ENCODE results near the gene AGMO.

The AGMO gene

DNA sequence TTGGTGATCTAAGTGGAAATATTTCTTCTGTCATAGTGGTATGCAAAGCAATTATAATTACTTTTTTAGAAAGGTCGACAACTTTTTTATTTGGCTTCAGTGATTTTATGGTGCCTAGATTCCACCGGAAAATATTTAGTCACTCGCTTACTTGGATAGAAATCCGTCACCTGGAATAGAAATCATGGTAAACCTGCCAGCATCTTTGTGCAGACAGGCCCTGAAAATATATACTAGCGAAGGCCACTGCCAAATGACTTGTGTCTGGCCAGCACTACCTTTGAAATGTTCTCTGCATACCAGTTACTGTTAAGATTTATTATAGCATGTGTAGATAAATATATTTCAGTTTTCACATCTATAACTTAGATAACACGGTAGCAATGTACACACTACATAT lies 226.4 kb downstream of the AGMO start:
- in situ Hi-C loops (cut with HindIII; ENCODE audit: low sequenced_read_pairs) = no loop called here
- DNase-seq (ENCODE audit: low read depth, low spot score) = no peak
- H3K4me3 ChIP-seq (ENCODE audit: low read depth, low read length) = no peak overlapping the region
- TF ChIP-seq, protein P1, sequence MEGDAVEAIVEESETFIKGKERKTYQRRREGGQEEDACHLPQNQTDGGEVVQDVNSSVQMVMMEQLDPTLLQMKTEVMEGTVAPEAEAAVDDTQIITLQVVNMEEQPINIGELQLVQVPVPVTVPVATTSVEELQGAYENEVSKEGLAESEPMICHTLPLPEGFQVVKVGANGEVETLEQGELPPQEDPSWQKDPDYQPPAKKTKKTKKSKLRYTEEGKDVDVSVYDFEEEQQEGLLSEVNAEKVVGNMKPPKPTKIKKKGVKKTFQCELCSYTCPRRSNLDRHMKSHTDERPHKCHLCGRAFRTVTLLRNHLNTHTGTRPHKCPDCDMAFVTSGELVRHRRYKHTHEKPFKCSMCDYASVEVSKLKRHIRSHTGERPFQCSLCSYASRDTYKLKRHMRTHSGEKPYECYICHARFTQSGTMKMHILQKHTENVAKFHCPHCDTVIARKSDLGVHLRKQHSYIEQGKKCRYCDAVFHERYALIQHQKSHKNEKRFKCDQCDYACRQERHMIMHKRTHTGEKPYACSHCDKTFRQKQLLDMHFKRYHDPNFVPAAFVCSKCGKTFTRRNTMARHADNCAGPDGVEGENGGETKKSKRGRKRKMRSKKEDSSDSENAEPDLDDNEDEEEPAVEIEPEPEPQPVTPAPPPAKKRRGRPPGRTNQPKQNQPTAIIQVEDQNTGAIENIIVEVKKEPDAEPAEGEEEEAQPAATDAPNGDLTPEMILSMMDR (IDR thresholded peaks at IDR 0.05; ENCODE audit: low read depth, low read length) = no peak

DNA sequence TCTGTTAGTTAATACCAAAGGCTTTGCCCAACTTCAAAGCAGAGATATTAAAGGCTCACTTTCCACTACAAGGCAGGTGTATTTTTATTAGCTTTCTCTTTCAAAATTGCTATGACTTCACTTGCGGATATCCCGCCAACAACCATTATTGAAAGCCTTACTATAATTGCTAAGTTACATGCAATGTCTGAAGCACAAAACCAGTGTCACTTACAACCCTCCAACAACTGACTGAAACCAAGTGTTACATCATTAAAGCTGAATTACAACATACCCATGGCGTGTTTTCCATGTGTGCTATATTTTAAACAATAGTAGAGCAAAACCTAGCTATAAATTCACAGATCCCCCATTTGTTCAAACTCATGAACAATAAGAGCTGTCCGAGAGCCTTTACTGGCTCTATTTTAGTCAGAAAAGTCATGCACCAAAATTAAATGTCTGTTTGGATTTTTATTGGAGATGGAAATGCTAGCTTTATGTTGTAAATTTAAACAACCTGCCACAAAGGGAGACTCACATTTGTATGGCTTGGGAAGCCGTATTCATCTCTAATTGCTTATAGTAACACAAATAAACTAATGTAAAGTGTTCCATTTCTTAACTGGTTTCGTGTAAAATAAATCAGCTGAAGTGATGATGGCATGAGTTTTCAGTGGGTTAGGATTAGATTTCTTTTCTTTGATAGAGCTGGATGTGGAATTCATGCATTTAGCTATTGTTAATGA lies 227.1 kb downstream of the AGMO start:
- DNase-seq (ENCODE audit: low read depth, low spot score) = no peak
- TF ChIP-seq, protein P1 (IDR thresholded peaks at IDR 0.05; ENCODE audit: low read depth, low read length) = no peak
- in situ Hi-C loops (cut with HindIII; ENCODE audit: low sequenced_read_pairs) = no loop called here

GRCh38 chr7:15332956-15333355 lies 228.9 kb downstream of the AGMO start:
- TF ChIP-seq, protein P1 (IDR thresholded peaks at IDR 0.05; ENCODE audit: low read depth, low read length) = no peak
- DNase-seq (ENCODE audit: low read depth, low spot score) = no peak
- in situ Hi-C loops (cut with HindIII; ENCODE audit: low sequenced_read_pairs) = no loop called here
- no peak overlapping the region for H3K4me3 ChIP-seq (ENCODE audit: low read depth, low read length)

More for the DNA sequence above, 227.1 kb downstream of the AGMO start:
- H3K4me3 ChIP-seq (ENCODE audit: low read depth, low read length) = no peak overlapping the region

- in situ Hi-C loops (cut with HindIII; ENCODE audit: low sequenced_read_pairs) = no loop called here
- no peak for DNase-seq (ENCODE audit: low read depth, low spot score)
- TF ChIP-seq, protein P1 (IDR thresholded peaks at IDR 0.05; ENCODE audit: low read depth, low read length) = no peak
- no peak overlapping the region for H3K4me3 ChIP-seq (ENCODE audit: low read depth, low read length)
Observed at GRCh38 chr7:15330943-15331342, 230.9 kb downstream of the AGMO start.

- TF ChIP-seq, protein P1 (IDR thresholded peaks at IDR 0.05; ENCODE audit: low read depth, low read length) = no peak
- H3K4me3 ChIP-seq (ENCODE audit: low read depth, low read length) = no peak overlapping the region
- in situ Hi-C loops (cut with HindIII; ENCODE audit: low sequenced_read_pairs) = no loop called here
- no peak for DNase-seq (ENCODE audit: low read depth, low spot score)
Observed at GRCh38 chr7:15327001-15327400, 234.8 kb downstream of the AGMO start.

GRCh38 chr7:15326044-15326644 lies 235.7 kb downstream of the AGMO start:
- in situ Hi-C loops (cut with HindIII; ENCODE audit: low sequenced_read_pairs) = no loop called here

More at GRCh38 chr7:15326044-15326644, 235.7 kb downstream of the AGMO start:
- H3K4me3 ChIP-seq (ENCODE audit: low read depth, low read length) = no peak overlapping the region
- peak; percentile 50 for DNase-seq (ENCODE audit: low read depth, low spot score)
- TF ChIP-seq, protein P1 (IDR thresholded peaks at IDR 0.05; ENCODE audit: low read depth, low read length) = peak; percentile 54
